Spleen (tissue), 10 donors: ENCODE data around the gene PCK2. TPM values are rescaled to one million over a fixed set of nuclear protein-coding genes. Genes with fewer than 3 reads are reported as not detected.

ENCODE experiments used
- microRNA-seq, 3 donors: library from miRNA; unstranded; fragments of <30 nt; microRNA quantifications; one replicate each; pipeline versions ENCODE4 to v1.1.0, GENCODE V29; 2019 to 2020
- polyA plus RNA-seq, 3 donors: library from polyadenylated mRNA; stranded (reverse); fragments of 200-250 nt; gene quantifications; one replicate each; pipeline ENCODE4 v1.2.1, GENCODE V29; 2013
- total RNA-seq, 7 donors: library from RNA; depleted of rRNA in 3 of 7; stranded (reverse); fragments of >200 nt in 3 of 7; fragmentation: NEBNext Ultra II Directional in 4 of 7; extraction: Animal tissue kit (Norgen Biotek cat#: 25700) in 4 of 7; gene quantifications; one replicate each; pipeline versions ENCODE4 v1.1.0 to v1.2.1, GENCODE V29; 2016 to 2021
- donor health status: healthy with polysubstance abuse.
- donor health status: DM: no; HTN: no; CAD: no; lungs with moderate emphysema.
- donor health status: DM: no; HTN: no; CAD: no.
- donor health status: Bipolar disorder and iron deficiency.
- donor health status: healthy.
- donor health status: DM: no; HTN: no; CAD: no.
- donor health status: DM: yes; HTN: yes; CAD: no.

The PCK2 gene
- total and polyA plus RNA-seq, 10 donors: 25.3 to 52.3 (median 33.8) TPM

Small RNAs within 50 kb of the gene (microRNA-seq; reads per million reads assigned to microRNA genes)
- gene MIR7703: 0 reads per million in 3 donors

Other genes starting within 250 kb of the PCK2 start
- gene DHRS4, start 140.5 kb upstream of the PCK2 start, total RNA-seq: 10 to 100 TPM; 15.5 to 31.8 (median 23.2) TPM
- gene DHRS4, start 140.5 kb upstream of the PCK2 start, polyA plus RNA-seq: 10 to 100 TPM; 31.6 to 59.9 (median 38.5) TPM
- gene DHRS4L2, start 105.4 kb upstream of the PCK2 start, total RNA-seq: 10 to 100 TPM in 6 of 7 donors, 1 to 10 TPM in 1; 9.2 to 32.5 (median 19.9) TPM
- gene DHRS4L2, start 105.4 kb upstream of the PCK2 start, polyA plus RNA-seq: 10 to 100 TPM; 31.3 to 54.4 (median 42.7) TPM
- gene CARMIL3, start 42.3 kb upstream of the PCK2 start, total RNA-seq: 1 to 10 TPM in 6 of 7 donors, under 1 TPM in 1; 0.44 to 3.2 (median 1.5) TPM
- gene CARMIL3, start 42.3 kb upstream of the PCK2 start, polyA plus RNA-seq: 1 to 10 TPM in 2 of 3 donors, under 1 TPM in 1; 0.39 to 1.8 (median 1.0) TPM
- gene CPNE6, start 22.7 kb upstream of the PCK2 start, total RNA-seq: under 1 TPM in 1 of 7 donors, not detected in 6; 0.13 TPM
- under 1 TPM in 1 of 3 donors, not detected in 2; 0.03 TPM for gene CPNE6, start 22.7 kb upstream of the PCK2 start, polyA plus RNA-seq
- gene DCAF11, start 20.5 kb downstream of the PCK2 start, total RNA-seq: 100 to 1,000 TPM in 2 of 7 donors, 10 to 100 TPM in 5; 73.8 to 110 (median 80.9) TPM
- 10 to 100 TPM; 28.7 to 42.5 (median 32.4) TPM for gene DCAF11, start 20.5 kb downstream of the PCK2 start, polyA plus RNA-seq
- 1 to 10 TPM; 2.0 to 7.8 (median 4.2) TPM for gene NRL, start 20.6 kb downstream of the PCK2 start, total RNA-seq
- 1 to 10 TPM; 2.7 to 4.7 (median 3.7) TPM for gene NRL, start 20.6 kb downstream of the PCK2 start, polyA plus RNA-seq
- 10 to 100 TPM in 2 of 7 donors, 1 to 10 TPM in 5; 3.7 to 12.9 (median 9.0) TPM for gene FITM1, start 36.3 kb downstream of the PCK2 start, total RNA-seq
- 1 to 10 TPM; 4.6 to 9.6 (median 8.3) TPM for gene FITM1, start 36.3 kb downstream of the PCK2 start, polyA plus RNA-seq
- 100 to 1,000 TPM; 157 to 303 (median 247) TPM for gene PSME1, start 41.9 kb downstream of the PCK2 start, total RNA-seq
- gene PSME1, start 41.9 kb downstream of the PCK2 start, polyA plus RNA-seq: 100 to 1,000 TPM; 349 to 441 (median 364) TPM
- 10 to 100 TPM; 17.7 to 27.3 (median 19.9) TPM for gene EMC9, start 47.3 kb downstream of the PCK2 start, total RNA-seq
- 10 to 100 TPM; 25.4 to 50.6 (median 48.5) TPM for gene EMC9, start 47.3 kb downstream of the PCK2 start, polyA plus RNA-seq
- 100 to 1,000 TPM in 5 of 7 donors, 10 to 100 TPM in 2; 80.0 to 295 (median 189) TPM for gene PSME2, start 52.3 kb downstream of the PCK2 start, total RNA-seq
- 100 to 1,000 TPM; 337 to 509 (median 433) TPM for gene PSME2, start 52.3 kb downstream of the PCK2 start, polyA plus RNA-seq
- gene RNF31, start 53.2 kb downstream of the PCK2 start, total RNA-seq: 100 to 1,000 TPM in 3 of 7 donors, 10 to 100 TPM in 4; 61.9 to 113 (median 96.9) TPM
- 100 to 1,000 TPM in 2 of 3 donors, 10 to 100 TPM in 1; 56.5 to 148 (median 122) TPM for gene RNF31, start 53.2 kb downstream of the PCK2 start, polyA plus RNA-seq
- gene IRF9, start 67.0 kb downstream of the PCK2 start, total RNA-seq: 100 to 1,000 TPM; 122 to 265 (median 218) TPM
- gene IRF9, start 67.0 kb downstream of the PCK2 start, polyA plus RNA-seq: 100 to 1,000 TPM in 2 of 3 donors, 10 to 100 TPM in 1; 85.8 to 166 (median 118) TPM
- 10 to 100 TPM; 23.5 to 51.6 (median 38.0) TPM for gene REC8, start 77.8 kb downstream of the PCK2 start, total RNA-seq
- gene REC8, start 77.8 kb downstream of the PCK2 start, polyA plus RNA-seq: 10 to 100 TPM; 23.6 to 48.0 (median 43.1) TPM
- 10 to 100 TPM; 20.0 to 49.7 (median 29.9) TPM for gene IPO4, start 94.5 kb downstream of the PCK2 start, total RNA-seq
- 10 to 100 TPM; 10.0 to 14.7 (median 10.4) TPM for gene IPO4, start 94.5 kb downstream of the PCK2 start, polyA plus RNA-seq
- gene TM9SF1, start 101.1 kb downstream of the PCK2 start, total RNA-seq: 10 to 100 TPM; 30.4 to 53.6 (median 37.3) TPM
- 10 to 100 TPM in 1 of 3 donors, 1 to 10 TPM in 2; 4.7 to 12.7 (median 7.9) TPM for gene TM9SF1, start 101.1 kb downstream of the PCK2 start, polyA plus RNA-seq
- gene TSSK4, start 111.4 kb downstream of the PCK2 start, total RNA-seq: 1 to 10 TPM in 1 of 7 donors, under 1 TPM in 4, not detected in 2; 0.44 to 1.4 (median 0.61) TPM
- not detected for gene TSSK4, start 111.4 kb downstream of the PCK2 start, polyA plus RNA-seq
- gene CHMP4A, start 119.2 kb downstream of the PCK2 start, total RNA-seq: 10 to 100 TPM; 53.3 to 71.7 (median 61.9) TPM
- 100 to 1,000 TPM; 106 to 149 (median 132) TPM for gene CHMP4A, start 119.2 kb downstream of the PCK2 start, polyA plus RNA-seq
- gene MDP1, start 121.8 kb downstream of the PCK2 start, total RNA-seq: 10 to 100 TPM; 11.0 to 25.5 (median 17.6) TPM
- gene MDP1, start 121.8 kb downstream of the PCK2 start, polyA plus RNA-seq: 10 to 100 TPM; 30.2 to 39.6 (median 33.6) TPM
- gene NEDD8, start 138.1 kb downstream of the PCK2 start, total RNA-seq: 100 to 1,000 TPM in 6 of 7 donors, 10 to 100 TPM in 1; 98.6 to 137 (median 122) TPM
- gene NEDD8, start 138.1 kb downstream of the PCK2 start, polyA plus RNA-seq: 100 to 1,000 TPM; 164 to 237 (median 228) TPM
- 10 to 100 TPM; 57.0 to 85.6 (median 82.6) TPM for gene GMPR2, start 138.6 kb downstream of the PCK2 start, total RNA-seq
- gene GMPR2, start 138.6 kb downstream of the PCK2 start, polyA plus RNA-seq: 10 to 100 TPM; 42.2 to 57.9 (median 50.3) TPM
- gene TINF2, start 148.3 kb downstream of the PCK2 start, total RNA-seq: 100 to 1,000 TPM in 3 of 7 donors, 10 to 100 TPM in 4; 61.8 to 121 (median 99.5) TPM
- 10 to 100 TPM; 55.7 to 60.8 (median 57.4) TPM for gene TINF2, start 148.3 kb downstream of the PCK2 start, polyA plus RNA-seq
- 1 to 10 TPM; 1.4 to 4.8 (median 2.8) TPM for gene TGM1, start 168.9 kb downstream of the PCK2 start, total RNA-seq
- gene TGM1, start 168.9 kb downstream of the PCK2 start, polyA plus RNA-seq: 1 to 10 TPM; 1.7 to 3.5 (median 2.3) TPM
- gene RABGGTA, start 177.3 kb downstream of the PCK2 start, total RNA-seq: 10 to 100 TPM; 41.7 to 63.0 (median 48.6) TPM
- gene RABGGTA, start 177.3 kb downstream of the PCK2 start, polyA plus RNA-seq: 10 to 100 TPM; 22.5 to 46.7 (median 41.4) TPM
- 10 to 100 TPM; 29.9 to 56.1 (median 34.0) TPM for gene DHRS1, start 205.5 kb downstream of the PCK2 start, total RNA-seq
- gene DHRS1, start 205.5 kb downstream of the PCK2 start, polyA plus RNA-seq: 10 to 100 TPM; 22.0 to 38.2 (median 30.3) TPM
- gene NOP9, start 205.5 kb downstream of the PCK2 start, total RNA-seq: 10 to 100 TPM; 16.8 to 26.9 (median 22.9) TPM
- gene NOP9, start 205.5 kb downstream of the PCK2 start, polyA plus RNA-seq: 10 to 100 TPM in 1 of 3 donors, 1 to 10 TPM in 2; 4.5 to 12.1 (median 5.2) TPM
- gene CIDEB, start 213.7 kb downstream of the PCK2 start, total RNA-seq: 100 to 1,000 TPM in 2 of 7 donors, 10 to 100 TPM in 5; 54.0 to 145 (median 88.8) TPM
- gene CIDEB, start 213.7 kb downstream of the PCK2 start, polyA plus RNA-seq: 10 to 100 TPM; 31.0 to 33.6 (median 31.4) TPM
- 10 to 100 TPM in 6 of 7 donors, 1 to 10 TPM in 1; 9.2 to 32.3 (median 18.1) TPM for gene LTB4R2, start 215.8 kb downstream of the PCK2 start, total RNA-seq
- 1 to 10 TPM in 2 of 3 donors, under 1 TPM in 1; 0.83 to 4.0 (median 1.3) TPM for gene LTB4R2, start 215.8 kb downstream of the PCK2 start, polyA plus RNA-seq
- gene LTB4R, start 217.2 kb downstream of the PCK2 start, total RNA-seq: 10 to 100 TPM; 20.9 to 50.4 (median 35.8) TPM
- 10 to 100 TPM; 13.9 to 28.6 (median 28.6) TPM for gene LTB4R, start 217.2 kb downstream of the PCK2 start, polyA plus RNA-seq
- 100 to 1,000 TPM in 1 of 7 donors, 10 to 100 TPM in 6; 34.4 to 114 (median 68.7) TPM for gene ADCY4, start 240.8 kb downstream of the PCK2 start, total RNA-seq
- gene ADCY4, start 240.8 kb downstream of the PCK2 start, polyA plus RNA-seq: 10 to 100 TPM; 13.0 to 53.5 (median 34.0) TPM
- 10 to 100 TPM; 24.8 to 42.4 (median 32.6) TPM for gene RIPK3, start 245.7 kb downstream of the PCK2 start, total RNA-seq
- 10 to 100 TPM; 14.0 to 18.4 (median 14.7) TPM for gene RIPK3, start 245.7 kb downstream of the PCK2 start, polyA plus RNA-seq